GM23248 (cell line): ENCODE data around the gene NCOA3. TPM values are rescaled to one million over a fixed set of nuclear protein-coding genes. Genes with fewer than 3 reads are reported as not detected.

Source experiments
- DNase-seq: peaks from one replicate; pipeline ENCODE4 v3.0.0-alpha.2; 2015
- H2AFZ ChIP-seq: fragments of 200-600 bp; sonication (generic); 2 replicates; pipeline ENCODE4 v1.6.1; 2016; ENCODE audit warnings: antibody characterized with exemption
- H3F3A ChIP-seq: fragments of 200-600 bp; sonication (generic); 2 replicates; pipeline ENCODE4 v1.6.1; 2016; ENCODE audit warnings: mild to moderate bottlenecking, antibody characterized with exemption, mixed run types; ENCODE audit not compliant: insufficient read depth
- H3K27ac ChIP-seq: fragments of 200-600 bp; sonication (generic); 2 replicates; pipeline ENCODE4 v1.5.1; 2016; ENCODE audit warnings: mild to moderate bottlenecking
- H3K27me3 ChIP-seq: fragments of 200-600 bp; sonication (generic); replicated peaks from 2 replicates; pipeline ENCODE4 v1.6.1; 2016; ENCODE audit warnings: mild to moderate bottlenecking; ENCODE audit not compliant: insufficient read depth
- H3K36me3 ChIP-seq: fragments of 200-600 bp; sonication (generic); 2 replicates; pipeline ENCODE4 v1.6.1; 2016; ENCODE audit warnings: low read depth, mild to moderate bottlenecking
- H3K4me1 ChIP-seq: fragments of 200-600 bp; sonication (generic); 2 replicates; pipeline ENCODE4 v1.6.1; 2016; ENCODE audit warnings: mild to moderate bottlenecking; ENCODE audit not compliant: insufficient read depth
- H3K4me2 ChIP-seq: fragments of 200-600 bp; sonication (generic); one replicate; pipeline ENCODE4 v1.6.1; 2016; ENCODE audit warnings: mild to moderate bottlenecking; ENCODE audit not compliant: unreplicated experiment
- H3K4me3 ChIP-seq: fragments of 200-600 bp; sonication (generic); 2 replicates; pipeline ENCODE4 v1.5.1; 2016; ENCODE audit warnings: mild to moderate bottlenecking
- H3K79me2 ChIP-seq: fragments of 200-600 bp; sonication (generic); 2 replicates; pipeline ENCODE4 v1.6.1; 2016; ENCODE audit warnings: mild to moderate bottlenecking; ENCODE audit not compliant: insufficient read depth
- H3K9ac ChIP-seq: fragments of 200-600 bp; sonication (generic); 2 replicates; pipeline ENCODE4 v1.6.1; 2016; ENCODE audit warnings: mild to moderate bottlenecking
- H3K9me2 ChIP-seq: fragments of 200-600 bp; sonication (generic); 2 replicates; pipeline ENCODE4 v1.6.1; 2016; ENCODE audit warnings: mixed run types, mild to moderate bottlenecking, moderate library complexity; ENCODE audit not compliant: insufficient read depth
- H3K9me3 ChIP-seq: fragments of 200-600 bp; sonication (generic); one replicate; pipeline ENCODE4 v1.6.1; 2017; ENCODE audit warnings: low read depth
- H4K20me1 ChIP-seq: fragments of 200-600 bp; sonication (generic); 2 replicates; pipeline ENCODE4 v1.6.0; 2016; ENCODE audit not compliant: insufficient read depth
- EZH2 ChIP-seq: fragments of 200-600 bp; sonication (generic); IDR thresholded peaks from 2 replicates; pipeline ENCODE4 v1.6.1; 2018; ENCODE audit warnings: antibody characterized with exemption, mild to moderate bottlenecking; ENCODE audit not compliant: insufficient read depth, poor library complexity, severe bottlenecking
- EZH2phosphoT487 ChIP-seq: fragments of 200-600 bp; sonication (generic); IDR thresholded peaks from 2 replicates; pipeline ENCODE4 v1.6.1; 2018; ENCODE audit warnings: antibody characterized with exemption, moderate library complexity, mild to moderate bottlenecking, low read depth; ENCODE audit not compliant: insufficient read depth
- WGBS, 2 experiments: methylation state at CpG; one replicate each; pipeline ENCODE4 v1.1.6; 2015 to 2017; ENCODE audit warnings: low lambda C conversion rate in 2 of 2, low coverage in 1 of 2; ENCODE audit errors: missing lambda C conversion rate in 2 of 2; 5-methylcytosine and 5-hydroxymethylcytosine counted together
- in situ Hi-C: fragments of 300-500 bp; cut with MboI; formaldehyde crosslinking; loops from 2 replicates; pipeline ENCODE4 v1.15.0; 2020
- polyA plus RNA-seq: library from polyadenylated mRNA; unstranded; fragments of >200 nt; fragmentation: Nextera tagmentation; extraction: Ambion mirVana; gene quantifications from 2 replicates; pipeline ENCODE4 v1.2.1, GENCODE V29; 2016
- total RNA-seq: library from RNA; depleted of rRNA; stranded (reverse); fragments of >200 nt; shearing (Covaris generic); gene quantifications from 2 replicates; pipeline ENCODE4 v1.2.3, GENCODE V29; 2014

NCOA3 gene
- total and polyA plus RNA-seq, 2 experiments from 2014 or later, result 19.5 to 36.6 TPM

DNA sequence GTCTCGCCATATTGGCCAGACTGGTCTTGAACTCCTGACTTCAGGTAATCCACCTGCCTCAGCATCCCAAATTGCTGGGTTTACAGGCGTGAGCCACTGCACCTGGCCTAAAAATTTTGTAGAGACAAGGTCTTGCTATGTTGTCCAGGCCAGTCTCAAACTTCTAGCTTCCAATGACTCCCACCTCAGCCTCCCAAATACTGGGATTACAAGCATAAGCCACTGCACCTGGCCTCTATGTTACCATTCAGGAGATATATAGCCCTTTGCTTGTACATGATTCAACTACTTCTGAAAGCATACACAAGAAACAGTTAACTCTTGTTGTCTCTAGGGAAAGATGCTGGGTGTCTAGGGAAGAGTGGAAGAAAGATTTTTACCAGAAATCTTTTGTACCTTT lies 19.0 kb upstream of the NCOA3 start:
- 73 to 79% methylated on average over 2 of the region's 2 CpGs for WGBS, 2 experiments
- Histone ChIP-seq H3K4me1 (no peaks in the 10 kb centered on the region), H3K79me2 (no peaks in the 10 kb centered on the region), H2AFZ (no peak overlapping the region), H4K20me1 (no peaks in the 10 kb centered on the region), H3K9ac (no peak overlapping the region), H3K27ac (no peak overlapping the region), H3F3A (no peaks in the 10 kb centered on the region), H3K9me3 (no peaks in the 10 kb centered on the region), H3K4me2 (no peak overlapping the region), H3K27me3 (no peaks in the 10 kb centered on the region), H3K36me3 (no peaks in the 10 kb centered on the region), H3K4me3 (no peak overlapping the region), H3K9me2 (no peaks in the 10 kb centered on the region)
- no peak for DNase-seq
- TF ChIP-seq EZH2 (no peak), EZH2phosphoT487 (no peak)
- in situ Hi-C loops, result no loop called here

- H3K4me3 ChIP-seq, result no peak overlapping the region
- H3K4me1 ChIP-seq, result no peaks in the 10 kb centered on the region
- in situ Hi-C loops, result no loop called here
- 83 to 88% methylated on average over 5 of the region's 5 CpGs for WGBS, 2 experiments
- no peaks in the 10 kb centered on the region for H3K79me2 ChIP-seq
- H3K4me2 ChIP-seq, result no peak overlapping the region
- no peaks in the 10 kb centered on the region for H3F3A ChIP-seq
- H3K9ac ChIP-seq, result no peak overlapping the region
- H3K36me3 ChIP-seq, result no peaks in the 10 kb centered on the region
- H3K27ac ChIP-seq, result no peak overlapping the region
- no peaks in the 10 kb centered on the region for H3K9me2 ChIP-seq
- H3K9me3 ChIP-seq, result no peaks in the 10 kb centered on the region
- no peak overlapping the region for H2AFZ ChIP-seq
- H3K27me3 ChIP-seq, result no peaks in the 10 kb centered on the region
- H4K20me1 ChIP-seq, result no peaks in the 10 kb centered on the region
- DNase-seq, result no peak
- TF ChIP-seq EZH2phosphoT487 (no peak), EZH2 (no peak)
These were observed 17.4 kb upstream of the NCOA3 start for GRCh38 chr20:47484303-47484702.

DNA sequence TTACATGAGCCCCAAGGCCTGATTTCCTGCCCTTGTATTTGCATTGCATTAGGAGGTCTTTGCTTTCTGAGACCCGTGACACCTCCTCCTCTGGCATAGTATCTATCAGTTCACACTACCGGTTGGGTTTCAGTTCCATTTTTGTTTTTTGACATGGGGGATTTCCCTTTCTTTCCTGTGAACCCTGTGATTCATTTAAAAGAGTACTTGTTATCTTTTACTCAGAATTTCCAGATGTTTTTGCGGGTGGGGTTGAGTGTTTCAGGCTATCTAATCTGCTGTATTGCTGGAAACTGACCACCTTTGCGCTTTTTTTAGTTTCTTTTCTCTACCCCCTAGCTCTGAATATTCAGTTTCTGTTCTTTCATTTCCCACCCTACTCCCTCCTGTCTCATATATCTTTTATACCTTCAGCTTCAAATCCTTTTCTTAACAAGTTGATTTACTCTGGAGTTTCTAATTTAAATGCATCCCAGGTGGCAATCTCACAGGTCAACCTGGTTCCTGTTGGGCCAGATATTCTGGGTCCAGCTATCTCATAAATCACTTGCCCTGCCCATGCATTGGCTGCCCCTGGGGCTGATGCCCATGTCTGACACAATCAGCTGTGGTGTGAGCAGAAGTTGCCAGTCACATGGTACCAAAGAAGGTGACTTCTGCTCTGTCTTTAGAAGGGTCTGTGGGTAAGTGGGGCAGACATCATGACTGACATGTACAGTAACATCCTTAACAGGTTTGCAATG lies 14.3 kb upstream of the NCOA3 start:
- no peak overlapping the region for H3K4me2 ChIP-seq
- TF ChIP-seq EZH2phosphoT487 (no peak), EZH2 (no peak)
- no peak overlapping the region for H2AFZ ChIP-seq

DNA sequence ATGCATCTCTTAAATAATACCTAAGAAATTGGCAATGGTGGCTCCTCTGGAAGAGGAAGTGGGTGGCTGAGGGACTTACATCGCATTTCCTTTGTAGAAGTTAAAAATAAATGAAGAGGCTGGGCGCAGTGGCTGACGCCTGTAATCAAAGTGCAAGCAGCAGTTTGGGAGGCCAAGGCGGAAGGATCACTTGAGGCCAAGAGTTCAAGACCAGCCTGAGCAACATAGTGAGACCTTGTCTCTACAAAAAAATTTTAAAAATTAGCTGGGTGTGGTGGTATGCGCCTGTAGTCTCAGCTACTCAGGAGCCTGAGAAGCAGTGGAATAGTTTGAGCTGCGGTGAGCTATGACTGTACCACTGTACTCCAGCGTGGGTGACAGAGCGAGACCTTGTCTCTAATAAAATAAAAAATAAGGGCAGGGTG lies 12.2 kb upstream of the NCOA3 start:
- TF ChIP-seq EZH2phosphoT487, result no peak
- TF ChIP-seq EZH2, result no peak
- Histone ChIP-seq H2AFZ (no peak overlapping the region), H4K20me1 (no peaks in the 10 kb centered on the region), H3F3A (peaks cover 20% of the 10 kb centered on the region; the same call in 1 of the 2 replicates), H3K9me3 (no peaks in the 10 kb centered on the region), H3K4me2 (no peak overlapping the region), H3K27me3 (no peaks in the 10 kb centered on the region), H3K9ac (no peak overlapping the region), H3K27ac (no peak overlapping the region), H3K79me2 (no peaks in the 10 kb centered on the region), H3K36me3 (no peaks in the 10 kb centered on the region), H3K9me2 (no peaks in the 10 kb centered on the region), H3K4me3 (no peak overlapping the region), H3K4me1 (peaks cover 16% of the 10 kb centered on the region)
- no peak for DNase-seq
- 95 to 98% methylated on average over 8 of the region's 8 CpGs for WGBS, 2 experiments
- in situ Hi-C loops, result no loop called here

More for the DNA sequence above, 14.3 kb upstream of the NCOA3 start:
- Histone ChIP-seq H3K79me2 (no peaks in the 10 kb centered on the region), H3K27me3 (no peaks in the 10 kb centered on the region), H3K4me1 (no peaks in the 10 kb centered on the region), H3F3A (peaks cover 2% of the 10 kb centered on the region; the same call in 1 of the 2 replicates), H3K9ac (no peak overlapping the region), H3K27ac (no peak overlapping the region), H3K36me3 (no peaks in the 10 kb centered on the region), H3K9me3 (no peaks in the 10 kb centered on the region), H4K20me1 (no peaks in the 10 kb centered on the region), H3K9me2 (no peaks in the 10 kb centered on the region), H3K4me3 (no peak overlapping the region)
- 50 to 55% methylated on average over 4 of the region's 4 CpGs for WGBS, 2 experiments
- in situ Hi-C loops, result no loop called here
- no peak for DNase-seq
